HUES48 (cell line): ENCODE results near the gene ORMDL3.
"Not testable (repeated sequence)": the region's sequence is repeated elsewhere in the genome, so short reads cannot be mapped to it uniquely, and the experiment has no call there.

Experiments used
- H3K27ac ChIP-seq: one replicate; pipeline ENCODE4 v1.7.0; 2013; ENCODE audit warnings: low read depth, low read length, inconsistent platforms
- H3K27me3 ChIP-seq: 2 replicates; pipeline ENCODE4 v1.6.1; 2013; ENCODE audit warnings: mild to moderate bottlenecking, low read length; ENCODE audit not compliant: control insufficient read depth, insufficient read depth
- H3K36me3 ChIP-seq: 2 replicates; pipeline ENCODE4 v1.6.1; 2013; ENCODE audit warnings: low read length; ENCODE audit not compliant: control insufficient read depth, insufficient read depth
- H3K4me1 ChIP-seq: 2 replicates; pipeline ENCODE4 v1.6.1; 2013; ENCODE audit warnings: mild to moderate bottlenecking, low read length; ENCODE audit not compliant: control insufficient read depth, insufficient read depth
- H3K4me3 ChIP-seq: 2 replicates; pipeline ENCODE4 v1.5.1; 2013; ENCODE audit warnings: mild to moderate bottlenecking, low read depth, low read length
- H3K9ac ChIP-seq: 2 replicates; pipeline ENCODE4 v1.6.1; 2013; ENCODE audit warnings: mild to moderate bottlenecking, low read depth, low read length, moderate library complexity
- H3K9me3 ChIP-seq: 2 replicates; pipeline ENCODE4 v1.6.1; 2013; ENCODE audit warnings: low read length; ENCODE audit not compliant: control insufficient read depth, insufficient read depth

ORMDL3 gene

DNA sequence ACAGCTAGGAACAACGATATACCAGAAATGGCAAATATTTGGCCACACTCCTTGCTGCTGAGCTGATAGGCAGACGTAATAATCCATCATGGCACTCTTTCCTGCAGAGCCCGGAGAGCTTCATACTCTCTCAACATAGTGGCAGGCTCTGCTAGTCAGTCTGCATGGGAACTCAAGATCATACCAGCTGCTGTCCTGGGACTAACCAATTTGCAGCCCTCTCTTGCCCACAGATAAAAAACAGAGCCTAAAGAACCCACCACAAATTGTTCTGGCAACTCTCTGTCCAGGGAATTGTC, 22.5 kb downstream of the ORMDL3 start:
- Histone ChIP-seq H3K27ac (no peak overlapping the region), H3K4me3 (no peak overlapping the region), H3K27me3 (no peaks in the 10 kb centered on the region), H3K4me1 (no peaks in the 10 kb centered on the region), H3K36me3 (no peaks in the 10 kb centered on the region), H3K9me3 (no peaks in the 10 kb centered on the region), H3K9ac (no peak overlapping the region)

DNA sequence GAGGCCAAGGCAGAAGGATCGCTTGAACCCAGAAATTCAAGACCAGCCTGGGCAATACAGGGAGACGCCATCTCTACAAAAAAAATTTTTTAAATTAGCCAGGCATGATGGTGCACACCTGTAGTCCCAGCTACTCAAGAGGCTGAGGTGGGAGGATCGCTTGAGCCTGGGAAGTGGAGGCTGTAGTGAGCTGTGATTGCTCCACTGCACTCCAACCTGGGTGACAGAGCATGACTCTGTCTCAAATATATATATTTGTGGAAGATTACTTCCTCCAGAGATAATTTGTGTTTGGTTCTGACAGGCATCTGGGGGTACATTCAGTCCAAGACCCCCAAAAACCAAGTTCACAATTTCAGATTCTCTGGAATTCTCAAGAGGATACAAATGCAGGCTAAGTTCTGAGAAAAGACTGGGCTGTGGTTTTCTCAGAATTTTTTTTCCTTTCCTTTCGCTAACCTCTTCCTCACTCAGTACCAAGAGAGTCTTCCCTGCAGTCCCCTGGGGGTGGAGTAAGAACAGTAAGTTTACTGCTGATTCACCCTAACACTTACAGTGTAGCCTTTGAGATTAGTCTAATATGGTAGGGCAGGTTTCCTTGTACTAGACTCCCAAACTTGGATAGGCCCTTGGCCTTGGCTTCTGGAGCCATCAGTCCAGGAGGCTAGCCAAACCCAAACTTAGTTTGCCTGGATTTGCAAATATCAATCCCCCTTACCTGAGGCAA, 24.1 kb downstream of the ORMDL3 start:
- no peak overlapping the region for H3K4me3 ChIP-seq
- no peaks in the 10 kb centered on the region for H3K4me1 ChIP-seq
- no peak overlapping the region for H3K9ac ChIP-seq
- H3K36me3 ChIP-seq: no peaks in the 10 kb centered on the region
- H3K27ac ChIP-seq: no peak overlapping the region
- H3K27me3 ChIP-seq: no peaks in the 10 kb centered on the region
- no peaks in the 10 kb centered on the region for H3K9me3 ChIP-seq

DNA sequence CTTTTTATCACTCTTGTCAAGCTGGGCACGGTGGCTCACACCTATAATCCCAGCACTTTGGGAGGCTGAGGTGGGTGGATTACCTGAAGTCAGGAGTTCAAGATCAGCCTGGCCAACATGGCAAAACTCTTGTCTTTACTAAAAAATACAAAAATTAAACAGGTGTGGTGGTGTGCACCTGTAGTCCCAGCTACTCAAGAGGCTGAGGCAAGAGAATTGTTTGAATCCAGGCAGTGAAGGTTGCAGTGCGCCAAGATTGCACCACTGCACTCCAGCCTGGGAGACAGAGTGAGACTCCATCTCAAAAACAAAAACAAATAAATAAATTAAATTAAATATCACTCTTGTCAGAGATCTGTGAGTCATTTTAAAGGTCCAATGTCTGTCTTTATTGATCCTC, 25.4 kb downstream of the ORMDL3 start:
- not testable (repeated sequence) for H3K9me3 ChIP-seq, H3K27ac ChIP-seq, H3K4me1 ChIP-seq, H3K4me3 ChIP-seq, H3K36me3 ChIP-seq, H3K9ac ChIP-seq, H3K27me3 ChIP-seq

DNA sequence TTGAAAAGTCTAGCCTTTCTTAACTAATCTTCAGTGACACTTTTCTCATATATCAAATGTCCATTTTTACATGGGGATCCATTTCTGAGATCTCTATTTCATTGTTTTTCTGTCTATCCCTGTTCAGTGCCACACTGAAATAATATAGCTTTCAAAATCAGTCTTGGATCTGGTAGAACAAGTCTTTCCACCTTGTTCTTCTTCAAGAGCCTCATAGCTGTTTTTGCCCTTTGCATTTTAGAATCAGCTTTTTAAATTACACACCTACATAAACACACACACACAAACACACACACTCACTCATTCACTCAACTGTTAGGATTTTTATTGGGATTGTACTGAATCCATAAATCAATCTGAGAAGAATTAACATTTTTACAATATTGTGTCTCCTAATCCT, 28.2 kb downstream of the ORMDL3 start:
- H3K9ac ChIP-seq: no peak overlapping the region
- H3K9me3 ChIP-seq: no peaks in the 10 kb centered on the region
- H3K27ac ChIP-seq: no peak overlapping the region
- H3K4me1 ChIP-seq: no peaks in the 10 kb centered on the region
- no peak overlapping the region for H3K4me3 ChIP-seq
- H3K36me3 ChIP-seq: no peaks in the 10 kb centered on the region
- no peaks in the 10 kb centered on the region for H3K27me3 ChIP-seq

GRCh38 chr17:39898088-39898487, 29.3 kb downstream of the ORMDL3 start:
- Histone ChIP-seq H3K4me1 (no peaks in the 10 kb centered on the region), H3K9me3 (no peaks in the 10 kb centered on the region), H3K27me3 (no peaks in the 10 kb centered on the region), H3K9ac (no peak overlapping the region), H3K4me3 (no peak overlapping the region), H3K27ac (no peak overlapping the region), H3K36me3 (no peaks in the 10 kb centered on the region)

DNA sequence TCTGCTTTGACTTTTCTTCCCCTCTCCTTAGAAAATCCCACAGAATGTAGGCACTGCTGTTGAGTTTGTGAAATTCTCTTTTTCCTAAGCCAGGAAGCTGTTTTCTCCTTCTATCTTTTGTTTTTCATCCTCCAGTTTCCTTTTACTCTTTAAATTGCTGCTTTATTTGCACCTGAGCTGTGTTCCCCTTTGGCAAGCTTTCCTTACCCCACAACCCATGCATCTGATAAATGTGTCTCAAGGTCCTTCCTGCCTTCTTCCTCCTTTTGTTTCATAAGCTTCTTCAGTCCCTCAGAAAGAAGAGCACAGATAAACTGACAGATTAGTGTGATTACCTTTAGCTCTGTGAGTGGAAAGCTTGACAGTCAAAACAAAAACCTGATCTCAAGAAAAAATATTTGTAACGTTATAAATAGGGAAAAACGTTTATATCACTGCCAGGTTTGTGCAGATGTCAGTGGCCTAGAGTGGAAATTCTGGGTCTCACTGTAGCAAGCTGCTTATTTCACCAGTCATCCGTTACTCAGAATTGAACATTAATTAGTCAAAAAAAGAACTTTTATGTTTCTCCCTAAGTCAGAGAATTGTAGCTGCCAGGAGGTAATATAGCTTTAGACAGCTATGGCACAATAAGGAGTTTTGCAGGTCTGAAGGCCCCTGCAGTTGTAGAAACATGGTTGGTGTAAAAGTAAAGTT, 32.6 kb downstream of the ORMDL3 start:
- no peak overlapping the region for H3K27ac ChIP-seq
- no peaks in the 10 kb centered on the region for H3K27me3 ChIP-seq
- H3K4me1 ChIP-seq: no peaks in the 10 kb centered on the region
- H3K9me3 ChIP-seq: no peaks in the 10 kb centered on the region
- no peak overlapping the region for H3K9ac ChIP-seq
- H3K36me3 ChIP-seq: no peaks in the 10 kb centered on the region
- no peak overlapping the region for H3K4me3 ChIP-seq

DNA sequence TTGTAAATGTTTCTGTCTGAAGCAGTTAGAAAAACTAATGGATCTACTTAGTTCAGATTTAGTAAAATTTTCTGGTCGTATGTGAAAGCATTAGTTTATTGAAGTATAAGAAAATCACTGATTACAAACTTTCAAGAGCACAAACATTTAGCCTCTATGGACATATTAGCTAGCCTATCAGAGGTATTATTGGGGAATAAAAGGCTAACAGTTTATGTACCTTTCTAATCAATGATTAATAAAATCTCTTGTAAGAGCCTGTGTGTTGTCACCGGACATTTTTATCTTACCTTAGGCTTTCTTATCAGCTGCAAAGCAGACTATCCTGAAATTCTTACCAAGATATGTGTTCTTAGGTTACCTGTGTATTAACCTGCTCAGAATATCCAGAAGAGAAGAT, 38.2 kb downstream of the ORMDL3 start:
- no peak overlapping the region for H3K9ac ChIP-seq
- H3K4me1 ChIP-seq: no peaks in the 10 kb centered on the region
- H3K27ac ChIP-seq: no peak overlapping the region
- no peaks in the 10 kb centered on the region for H3K27me3 ChIP-seq
- H3K4me3 ChIP-seq: no peak overlapping the region
- H3K9me3 ChIP-seq: no peaks in the 10 kb centered on the region
- H3K36me3 ChIP-seq: no peaks in the 10 kb centered on the region

DNA sequence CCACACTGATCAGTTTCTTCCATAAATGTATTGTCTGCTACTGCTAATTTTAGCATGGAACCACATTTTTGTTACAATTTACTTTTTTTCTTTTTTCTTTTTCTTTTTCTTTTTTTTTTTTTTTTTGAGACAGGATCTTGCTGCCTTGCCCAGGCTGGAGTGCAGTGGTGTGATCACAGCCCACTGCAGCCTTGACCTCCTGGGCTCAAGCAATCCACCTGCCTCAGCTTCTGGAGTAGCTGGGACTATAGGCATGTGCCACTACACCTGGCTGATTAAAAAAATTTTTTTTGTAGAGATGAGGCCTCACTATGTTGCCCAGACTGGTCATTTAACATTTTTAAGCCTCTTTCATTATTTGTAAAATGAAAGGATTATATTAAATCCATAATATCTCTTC, 40.3 kb downstream of the ORMDL3 start:
- Histone ChIP-seq H3K27ac (no peak overlapping the region), H3K9me3 (no peaks in the 10 kb centered on the region), H3K9ac (no peak overlapping the region), H3K36me3 (no peaks in the 10 kb centered on the region), H3K27me3 (no peaks in the 10 kb centered on the region), H3K4me1 (no peaks in the 10 kb centered on the region), H3K4me3 (no peak overlapping the region)

DNA sequence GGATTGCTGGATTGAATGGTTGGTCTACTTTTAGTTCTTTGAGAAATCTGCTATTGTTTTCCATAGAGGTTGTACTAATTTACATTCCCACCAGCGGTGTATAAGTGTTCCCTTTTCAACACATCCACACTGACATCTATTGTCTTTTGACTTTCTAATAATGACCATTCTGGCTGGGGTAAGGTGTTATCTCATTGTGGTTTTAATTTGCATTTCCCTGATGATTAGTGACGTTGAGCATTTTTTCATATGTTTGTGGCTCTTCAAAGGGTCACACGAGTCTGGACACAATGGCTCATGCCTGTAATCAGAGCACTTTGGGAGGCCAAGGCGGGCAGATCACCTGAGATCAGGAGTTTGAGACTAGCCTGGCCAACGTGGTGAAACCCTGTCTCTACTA, 41.3 kb downstream of the ORMDL3 start:
- H3K9ac ChIP-seq, H3K9me3 ChIP-seq, H3K4me1 ChIP-seq, H3K27me3 ChIP-seq, H3K4me3 ChIP-seq, H3K27ac ChIP-seq, H3K36me3 ChIP-seq: not testable (repeated sequence)

DNA sequence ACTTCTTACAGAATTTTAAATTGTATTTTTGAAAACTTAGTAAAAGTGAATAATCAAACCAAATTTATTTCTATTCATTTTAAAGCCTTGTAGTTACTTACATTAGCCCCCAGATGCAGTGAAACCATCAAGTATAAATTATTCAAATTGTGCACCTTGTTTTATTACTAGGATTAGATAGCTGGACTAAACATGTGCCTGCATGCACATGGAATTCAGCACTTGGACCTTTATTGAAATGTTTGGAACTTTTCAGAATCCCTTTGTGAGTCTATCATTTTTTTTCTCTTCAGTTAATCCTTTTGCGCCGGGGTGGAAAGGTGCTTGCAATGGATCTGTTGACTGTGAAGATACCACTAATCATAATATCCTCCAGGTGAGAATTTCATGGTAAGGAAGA, 54.6 kb downstream of the ORMDL3 start:
- Histone ChIP-seq H3K27ac (no peak overlapping the region), H3K9ac (no peak overlapping the region), H3K27me3 (peaks cover 8% of the 10 kb centered on the region), H3K4me1 (no peaks in the 10 kb centered on the region), H3K36me3 (no peaks in the 10 kb centered on the region), H3K9me3 (no peaks in the 10 kb centered on the region), H3K4me3 (no peak overlapping the region)

DNA sequence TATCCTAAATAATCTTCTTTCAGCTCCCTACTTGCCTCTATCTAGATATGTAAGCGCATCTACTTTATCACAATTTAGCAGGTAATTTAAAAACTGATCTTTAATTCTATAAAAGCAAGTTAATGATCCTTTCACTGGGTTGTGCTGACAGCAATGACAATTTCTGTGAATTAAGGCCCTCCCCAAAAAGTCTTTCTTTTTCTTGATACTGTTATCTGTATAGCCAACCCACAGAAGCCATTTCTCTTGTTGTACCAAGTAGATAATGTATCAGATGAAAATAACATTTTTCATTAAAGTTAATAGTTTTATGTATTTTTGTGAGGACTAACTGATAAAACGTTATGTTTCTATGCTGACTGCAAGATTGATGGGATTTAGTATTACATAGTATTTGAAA, 55.6 kb downstream of the ORMDL3 start:
- Histone ChIP-seq H3K27ac (no peak overlapping the region), H3K4me1 (no peaks in the 10 kb centered on the region), H3K36me3 (no peaks in the 10 kb centered on the region), H3K4me3 (no peak overlapping the region), H3K9me3 (no peaks in the 10 kb centered on the region), H3K27me3 (peaks cover 17% of the 10 kb centered on the region), H3K9ac (no peak overlapping the region)
